ENCODE data around the gene CCDC188. TPM values are rescaled to one million over a fixed set of nuclear protein-coding genes. Genes with fewer than 3 reads are reported as not detected.

CCDC188 gene
- total RNA-seq, 2 experiments from 2014 or later, result not detected

GRCh38 chr22:20111689-20112622 is 38.9 kb downstream of the CCDC188 start:
- Histone ChIP-seq H3K4me2 (ENCODE audit: low read length) (peak overlapping the region; percentile 33; the same call in 1 of the 2 replicates), H2AFZ (ENCODE audit: low read length) (no peak overlapping the region), H4K20me1 (ENCODE audit: insufficient read depth, low read length) (no peaks in the 10 kb centered on the region), H3K27ac (ENCODE audit: low read depth, low read length, poor library complexity, severe bottlenecking) (peak overlapping the region; percentile 84), H3K9me3 (ENCODE audit: low read length) (no peaks in the 10 kb centered on the region), H3K4me1 (ENCODE audit: insufficient read depth, low read length, poor library complexity, severe bottlenecking) (peaks cover 32% of the 10 kb centered on the region), H3K9me2 (ENCODE audit: insufficient read depth, low read length) (no peaks in the 10 kb centered on the region), H3K36me3 (ENCODE audit: insufficient read depth, low read length) (peaks cover 90% of the 10 kb centered on the region), H3K4me3 (ENCODE audit: low read depth, low read length, poor library complexity, severe bottlenecking) (no peak overlapping the region), H3K79me2 (ENCODE audit: insufficient read depth, low read depth, low read length) (peaks cover 20% of the 10 kb centered on the region; the same call in 1 of the 2 replicates)
- no peak for TF ChIP-seq CTCF (conservative IDR thresholded peaks at IDR 0.05; ENCODE audit: low read length)
- no peak for TF ChIP-seq EZH2phosphoT487 (IDR thresholded peaks at IDR 0.05; ENCODE audit: borderline replicate concordance, low read depth, low read length)
- DNase-seq (ENCODE audit: low spot score), result no peak
- CTCF ChIA-PET (ENCODE audit: unreplicated experiment), result no interaction called here
- no TSS peak for BruUV-seq (replicated peaks)
- POLR2A ChIA-PET, result no interaction called here
- intact Hi-C loops (cut with micrococcal nuclease; ENCODE audit: unreplicated experiment), result loop anchor here (1.0 kb wide), 1 partner anchor 142 kb away; no protein-coding TSS in a partner anchor

- intact Hi-C loops (cut with micrococcal nuclease; ENCODE audit: unreplicated experiment), result loop anchor here (1.0 kb wide), 1 partner anchor 141 kb away; no protein-coding TSS in a partner anchor
- CTCF ChIA-PET (ENCODE audit: unreplicated experiment), result interaction anchor here (0.5 kb wide), 1 partner anchor 149 kb away, joined by 9 read pairs; no protein-coding TSS in a partner anchor
- Histone ChIP-seq H3K4me2 (ENCODE audit: low read length) (peak overlapping the region; percentile 18; the same call in 1 of the 2 replicates), H3K4me1 (ENCODE audit: insufficient read depth, low read length, poor library complexity, severe bottlenecking) (peaks cover 32% of the 10 kb centered on the region), H3K4me3 (ENCODE audit: low read depth, low read length, poor library complexity, severe bottlenecking) (no peak overlapping the region), H3K79me2 (ENCODE audit: insufficient read depth, low read depth, low read length) (peaks cover 12% of the 10 kb centered on the region; the same call in 1 of the 2 replicates), H2AFZ (ENCODE audit: low read length) (no peak overlapping the region), H3K9me3 (ENCODE audit: low read length) (no peaks in the 10 kb centered on the region), H3K9me2 (ENCODE audit: insufficient read depth, low read length) (no peaks in the 10 kb centered on the region), H3K36me3 (ENCODE audit: insufficient read depth, low read length) (peaks cover 98% of the 10 kb centered on the region), H4K20me1 (ENCODE audit: insufficient read depth, low read length) (no peaks in the 10 kb centered on the region), H3K27ac (ENCODE audit: low read depth, low read length, poor library complexity, severe bottlenecking) (peak overlapping the region; percentile 84)
- TF ChIP-seq CTCF (conservative IDR thresholded peaks at IDR 0.05; ENCODE audit: low read length) (peak; percentile 79), EZH2phosphoT487 (IDR thresholded peaks at IDR 0.05; ENCODE audit: borderline replicate concordance, low read depth, low read length) (no peak)
- peak; percentile 67 for DNase-seq (ENCODE audit: low spot score)
- POLR2A ChIA-PET, result interaction anchor here (0.6 kb wide), 1 partner anchor 169 kb away, joined by 3 read pairs; no protein-coding TSS in a partner anchor
- no TSS peak for BruUV-seq (replicated peaks)
These were observed 39.7 kb downstream of the CCDC188 start for GRCh38 chr22:20111045-20111688.

Data from OCI-LY7 (cell line).